ENCODE results near the gene NLE1. TPM values are rescaled to one million over a fixed set of nuclear protein-coding genes. Genes with fewer than 3 reads are reported as not detected.

Gene NLE1
- total RNA-seq (2014; rRNA removed; shearing (Covaris generic)) = 30.3 and 32.2 TPM in 2 replicates
- total RNA-seq (2022) = 26.7 and 34.1 TPM in 2 replicates
- percentile 79 among the genes with signal in this experiment for Bru-seq, nascent RNA
- BruChase-seq, experiment 1, labeled RNA remaining after a 6-hour chase = percentile 66 among the genes with signal in this experiment
- BruChase-seq, experiment 2, labeled RNA remaining after a 2-hour chase = percentile 80 among the genes with signal in this experiment
- long read RNA-seq, full-length matches to known transcripts = 16 of 27 reads
- long read RNA-seq, partial matches to known transcripts = 4 of 27 reads
- long read RNA-seq, other reads (novel, unspliced or antisense) = 7 of 27 reads

DNA sequence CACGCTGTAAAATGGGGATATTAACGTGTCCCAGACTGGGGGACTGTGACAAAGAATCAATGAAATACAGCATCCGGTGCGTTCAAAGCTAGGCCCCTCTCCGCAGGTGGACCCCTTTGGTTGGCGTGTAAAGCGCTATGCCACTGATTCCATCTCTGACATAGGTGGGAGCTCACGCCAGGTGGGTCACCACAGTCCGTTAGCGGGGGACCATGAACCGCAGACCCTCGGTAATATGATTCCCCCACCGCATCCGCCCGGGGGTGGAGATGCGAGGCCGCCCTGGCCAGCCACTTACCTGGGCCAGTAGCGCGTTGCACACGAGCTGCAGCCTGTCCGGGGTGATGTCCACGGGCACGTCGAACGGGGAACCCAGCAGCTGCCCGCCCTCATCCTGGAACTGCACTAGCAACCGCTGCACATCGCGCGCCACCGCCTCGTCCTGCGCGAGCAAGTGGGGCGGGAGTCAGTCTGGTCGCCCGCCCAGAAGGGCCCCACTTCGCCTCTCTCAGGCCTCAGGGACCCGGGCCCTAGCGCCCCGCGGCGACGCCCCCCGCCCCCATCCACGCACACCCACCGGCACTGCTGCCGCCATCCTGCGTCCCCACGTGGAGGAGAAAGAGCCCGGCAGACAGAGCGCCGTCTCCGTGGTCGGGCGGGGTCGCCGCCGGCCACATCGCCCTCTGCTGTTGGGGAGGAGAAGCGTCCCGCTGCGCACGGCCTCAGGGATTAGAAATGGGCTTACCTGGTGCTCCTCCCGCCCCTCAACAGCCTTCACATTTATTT lies at the start of gene NLE1:
Gene NLE1, minus strand, starts transcription at position 623 of the 786 bp plus-strand sequence. Its CDS starts 28 bp downstream, at position 595.
- H3K4me3 ChIP-seq (ENCODE audit: low read depth, low read length, poor library complexity, severe bottlenecking) = peak within 1 kb of the TSS; percentile 99
- TF ChIP-seq EZH2phosphoT487 (IDR thresholded peaks at IDR 0.05; ENCODE audit: borderline replicate concordance, low read depth, low read length) = no peak
- TF ChIP-seq, protein P1, sequence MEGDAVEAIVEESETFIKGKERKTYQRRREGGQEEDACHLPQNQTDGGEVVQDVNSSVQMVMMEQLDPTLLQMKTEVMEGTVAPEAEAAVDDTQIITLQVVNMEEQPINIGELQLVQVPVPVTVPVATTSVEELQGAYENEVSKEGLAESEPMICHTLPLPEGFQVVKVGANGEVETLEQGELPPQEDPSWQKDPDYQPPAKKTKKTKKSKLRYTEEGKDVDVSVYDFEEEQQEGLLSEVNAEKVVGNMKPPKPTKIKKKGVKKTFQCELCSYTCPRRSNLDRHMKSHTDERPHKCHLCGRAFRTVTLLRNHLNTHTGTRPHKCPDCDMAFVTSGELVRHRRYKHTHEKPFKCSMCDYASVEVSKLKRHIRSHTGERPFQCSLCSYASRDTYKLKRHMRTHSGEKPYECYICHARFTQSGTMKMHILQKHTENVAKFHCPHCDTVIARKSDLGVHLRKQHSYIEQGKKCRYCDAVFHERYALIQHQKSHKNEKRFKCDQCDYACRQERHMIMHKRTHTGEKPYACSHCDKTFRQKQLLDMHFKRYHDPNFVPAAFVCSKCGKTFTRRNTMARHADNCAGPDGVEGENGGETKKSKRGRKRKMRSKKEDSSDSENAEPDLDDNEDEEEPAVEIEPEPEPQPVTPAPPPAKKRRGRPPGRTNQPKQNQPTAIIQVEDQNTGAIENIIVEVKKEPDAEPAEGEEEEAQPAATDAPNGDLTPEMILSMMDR (conservative IDR thresholded peaks at IDR 0.05; ENCODE audit: low read length) = peak; percentile 81
- H3K27ac ChIP-seq (ENCODE audit: low read depth, low read length, poor library complexity, severe bottlenecking) = peak within 1 kb of the TSS; percentile 19
- BruUV-seq (replicated peaks) = TSS peak; percentile 79
- H3K9me3 ChIP-seq (ENCODE audit: low read length) = no peaks in the 10 kb centered on the region
- ChIA-PET CTCF (ENCODE audit: unreplicated experiment) (interaction anchor here (0.5 kb wide), 1 partner anchor 171 kb away, joined by 3 read pairs; no protein-coding TSS in a partner anchor), POLR2A (interaction anchor here (0.7 to 1.6 kb wide), 3 partner anchors 15 to 162 kb away, joined by 3 to 4 read pairs (median 4); no protein-coding TSS in a partner anchor)
- H4K20me1 ChIP-seq (ENCODE audit: insufficient read depth, low read length) = peaks cover 9% of the 10 kb centered on the region
- H3K4me2 ChIP-seq (ENCODE audit: low read length) = peak within 1 kb of the TSS; percentile 85
- no peaks in the 10 kb centered on the region for H3K9me2 ChIP-seq (ENCODE audit: insufficient read depth, low read length)
- peak within 1 kb of the TSS; percentile 77; the same call in 1 of the 2 replicates for H2AFZ ChIP-seq (ENCODE audit: low read length)
- intact Hi-C loops (cut with micrococcal nuclease; ENCODE audit: unreplicated experiment) = loop anchor here (1.0 to 2.0 kb wide), 2 partner anchors 53 to 101 kb away; partner anchors contain the start of gene SLFN5
- H3K79me2 ChIP-seq (ENCODE audit: insufficient read depth, low read depth, low read length) = peaks cover 30% of the 10 kb centered on the region
- H3K36me3 ChIP-seq (ENCODE audit: insufficient read depth, low read length) = peaks cover 40% of the 10 kb centered on the region
- peak; percentile 86 for DNase-seq (ENCODE audit: low spot score)
- H3K4me1 ChIP-seq (ENCODE audit: insufficient read depth, low read length, poor library complexity, severe bottlenecking) = peaks cover 16% of the 10 kb centered on the region

DNA sequence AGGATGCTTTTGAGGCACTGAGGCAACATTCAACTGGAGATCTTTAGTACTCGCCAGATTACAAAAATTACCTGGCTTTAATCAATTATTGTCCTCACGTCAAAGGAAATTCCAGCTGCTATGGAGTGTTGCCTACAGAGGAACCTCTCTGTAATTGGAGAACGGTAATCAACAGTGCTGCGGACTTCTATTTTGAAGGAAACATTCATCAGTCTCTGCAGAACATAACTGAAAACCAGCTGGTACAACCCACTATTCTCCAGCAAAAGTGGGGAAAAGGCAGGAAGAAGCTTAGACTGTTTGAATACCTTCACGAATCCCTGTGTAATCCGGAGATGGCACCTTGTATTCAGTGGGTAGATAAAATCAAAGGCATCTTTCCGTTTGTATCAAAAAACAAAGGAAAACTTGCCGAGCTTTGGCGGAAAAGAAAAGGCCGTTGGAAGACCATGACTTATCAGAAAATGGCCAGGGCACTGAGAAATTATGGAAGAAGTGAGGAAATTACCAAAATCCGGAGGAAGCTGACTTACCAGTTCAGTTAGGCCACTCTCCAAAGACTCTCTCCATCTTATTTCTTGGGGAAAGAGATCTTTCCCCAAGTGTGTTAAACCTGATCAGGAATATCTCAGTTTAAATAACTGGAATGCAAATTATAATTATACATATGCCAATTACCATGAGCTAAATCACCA lies 49.0 kb upstream of the NLE1 start:
- H3K4me2 ChIP-seq (ENCODE audit: low read length) = no peak overlapping the region
- POLR2A ChIA-PET = no interaction called here

More for the DNA sequence above, 49.0 kb upstream of the NLE1 start:
- TF ChIP-seq EZH2phosphoT487 (IDR thresholded peaks at IDR 0.05; ENCODE audit: borderline replicate concordance, low read depth, low read length) = no peak
- TF ChIP-seq, protein P1 (conservative IDR thresholded peaks at IDR 0.05; ENCODE audit: low read length) = no peak
- DNase-seq (ENCODE audit: low spot score) = no peak
- intact Hi-C loops (cut with micrococcal nuclease; ENCODE audit: unreplicated experiment) = no loop called here
- Histone ChIP-seq H3K27ac (ENCODE audit: low read depth, low read length, poor library complexity, severe bottlenecking) (no peak overlapping the region), H3K4me3 (ENCODE audit: low read depth, low read length, poor library complexity, severe bottlenecking) (no peak overlapping the region), H3K79me2 (ENCODE audit: insufficient read depth, low read depth, low read length) (no peaks in the 10 kb centered on the region), H4K20me1 (ENCODE audit: insufficient read depth, low read length) (no peaks in the 10 kb centered on the region), H3K9me3 (ENCODE audit: low read length) (no peaks in the 10 kb centered on the region), H3K9me2 (ENCODE audit: insufficient read depth, low read length) (no peaks in the 10 kb centered on the region), H3K36me3 (ENCODE audit: insufficient read depth, low read length) (no peaks in the 10 kb centered on the region), H3K4me1 (ENCODE audit: insufficient read depth, low read length, poor library complexity, severe bottlenecking) (no peaks in the 10 kb centered on the region), H2AFZ (ENCODE audit: low read length) (no peak overlapping the region)
- CTCF ChIA-PET (ENCODE audit: unreplicated experiment) = no interaction called here
- BruUV-seq (replicated peaks) = no TSS peak

Measured in OCI-LY7 (cell line).